Measurements from ENCODE around the gene KCNN3.

KCNN3 gene

GRCh38 chr1:154840269-154841176 lies 29.6 kb downstream of the KCNN3 start:
- DNase-seq, result no peak

DNA sequence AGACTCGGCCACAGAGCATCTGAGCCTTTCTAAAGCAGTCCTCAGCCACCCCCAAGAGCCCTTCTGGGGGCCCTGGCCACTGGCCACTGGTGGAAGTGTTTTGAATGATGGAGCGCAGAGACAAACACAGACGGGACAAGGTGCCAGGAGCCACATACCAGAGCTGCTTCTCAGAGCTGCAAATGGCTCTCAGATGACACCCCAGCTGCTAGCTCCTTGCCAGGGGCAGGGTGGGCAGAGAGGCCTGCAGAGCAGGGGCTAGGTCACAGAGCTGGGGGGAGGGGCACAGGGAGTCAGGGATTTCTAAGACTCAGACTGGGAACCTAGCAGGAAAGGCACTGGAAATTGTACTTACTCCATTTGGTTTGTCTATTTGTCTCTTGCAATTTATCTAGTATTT lies 30.4 kb downstream of the KCNN3 start:
- no peak for DNase-seq

GRCh38 chr1:154838988-154839387 lies 31.1 kb downstream of the KCNN3 start:
- DNase-seq, result no peak

GRCh38 chr1:154838461-154838860 lies 31.6 kb downstream of the KCNN3 start:
- DNase-seq, result no peak

- no peak for DNase-seq
Measured at GRCh38 chr1:154837672-154838171, 32.4 kb downstream of the KCNN3 start.

DNA sequence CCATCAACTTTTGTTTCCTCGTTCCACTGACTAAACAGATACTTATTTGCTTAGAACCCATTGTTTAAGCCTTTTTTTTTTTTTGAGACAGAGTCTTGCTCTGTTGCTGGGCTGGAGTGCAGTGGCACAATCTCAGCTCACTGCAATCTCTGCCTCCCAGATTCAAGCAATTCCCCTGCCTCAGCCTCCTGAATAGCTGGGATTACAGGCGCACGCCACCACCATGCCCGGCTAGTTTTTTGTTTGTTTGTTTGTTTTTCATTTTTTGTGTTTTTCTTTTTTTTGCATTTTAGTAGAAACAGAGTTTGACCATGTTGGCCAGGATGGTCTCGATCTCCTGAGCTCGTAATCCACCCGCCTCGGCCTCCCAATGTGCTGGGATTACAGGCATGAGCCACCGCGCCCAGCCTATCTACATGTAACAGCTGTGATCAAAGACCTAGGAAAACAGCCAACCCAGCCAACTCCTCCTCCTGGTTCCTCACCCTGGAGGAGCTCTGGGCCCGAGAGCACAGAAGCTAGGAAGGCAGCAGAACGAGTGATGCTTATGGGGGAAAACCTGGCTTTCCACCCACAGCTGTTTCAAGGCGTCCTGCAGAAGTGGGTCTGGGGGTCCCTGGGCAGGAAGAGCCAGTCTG lies 32.9 kb downstream of the KCNN3 start:
- DNase-seq, result no peak

DNA sequence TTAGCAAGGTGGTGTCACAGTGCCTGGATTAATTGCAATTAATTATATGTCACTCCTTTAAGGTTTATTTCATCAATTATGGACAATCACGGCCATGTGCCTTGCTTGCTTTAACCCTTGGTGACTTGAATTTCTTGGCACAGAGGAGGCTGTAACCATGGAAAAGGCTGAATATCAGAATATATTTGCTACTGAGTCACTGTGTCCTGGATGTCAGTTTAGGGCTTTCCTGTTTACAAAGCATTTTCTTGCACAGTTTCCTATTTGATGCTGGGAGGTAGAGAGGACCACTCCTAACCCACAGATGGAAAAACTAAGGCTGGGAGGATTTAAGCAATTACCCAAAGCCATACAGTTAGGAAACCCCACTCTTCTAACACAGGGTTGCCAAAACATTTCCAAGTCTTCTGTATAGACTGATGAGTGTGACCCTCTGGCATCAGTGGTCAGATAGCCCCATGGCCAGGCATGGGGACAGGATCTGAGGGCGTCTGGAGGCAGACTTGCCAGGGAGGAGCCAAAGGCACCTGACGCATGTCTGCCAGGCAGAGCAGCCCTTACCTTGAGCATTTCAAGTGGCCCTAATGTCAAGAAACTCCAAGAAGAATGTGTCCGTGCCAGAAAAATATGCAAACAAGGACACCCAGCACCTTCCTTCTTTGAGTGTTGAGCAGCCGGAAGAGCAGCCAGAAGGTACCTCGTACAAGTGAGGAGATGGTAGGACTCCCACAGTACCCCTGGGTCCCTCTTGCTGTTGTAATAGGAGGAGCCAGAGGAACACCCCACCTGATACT lies 34.4 kb downstream of the KCNN3 start:
- DNase-seq, result no peak

DNA sequence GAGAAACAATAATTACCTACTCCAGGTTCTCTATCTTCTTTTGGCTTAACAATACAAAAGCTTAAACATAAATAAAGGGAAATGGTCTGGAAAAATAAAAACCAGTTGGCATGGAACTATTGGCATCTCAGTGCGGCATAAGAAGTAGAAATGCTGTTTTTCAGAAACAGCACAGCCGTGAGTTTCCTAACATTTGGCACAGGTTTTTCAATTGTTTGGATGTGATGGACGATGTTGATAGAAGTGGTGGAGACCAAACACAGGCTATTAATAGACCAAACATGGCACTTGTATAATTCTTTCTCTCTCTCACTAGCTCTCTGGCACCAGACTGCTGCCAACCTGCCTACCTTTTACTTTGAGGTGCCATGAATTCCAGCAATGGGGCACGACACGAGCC lies 36.2 kb downstream of the KCNN3 start:
- DNase-seq, result no peak

DNA sequence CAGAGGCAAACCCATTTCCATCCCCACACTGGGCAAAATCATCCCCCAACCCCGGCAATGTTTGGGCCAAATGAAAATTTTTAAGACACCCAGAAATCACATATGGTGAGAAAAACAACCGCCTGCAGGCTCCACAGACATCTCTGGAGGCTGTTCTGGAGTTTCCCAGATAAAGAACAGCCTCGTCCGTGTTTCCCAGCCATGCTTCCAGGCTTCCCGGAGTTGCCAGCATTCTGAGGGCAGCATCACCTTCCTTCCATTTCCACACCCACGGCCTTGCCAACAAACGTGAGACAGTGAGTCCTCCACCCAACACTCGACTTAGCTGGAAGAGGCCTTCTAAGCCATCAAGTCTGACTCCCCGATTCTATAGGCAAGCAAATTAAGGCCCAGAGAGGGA lies 36.9 kb downstream of the KCNN3 start:
- DNase-seq, result no peak

DNA sequence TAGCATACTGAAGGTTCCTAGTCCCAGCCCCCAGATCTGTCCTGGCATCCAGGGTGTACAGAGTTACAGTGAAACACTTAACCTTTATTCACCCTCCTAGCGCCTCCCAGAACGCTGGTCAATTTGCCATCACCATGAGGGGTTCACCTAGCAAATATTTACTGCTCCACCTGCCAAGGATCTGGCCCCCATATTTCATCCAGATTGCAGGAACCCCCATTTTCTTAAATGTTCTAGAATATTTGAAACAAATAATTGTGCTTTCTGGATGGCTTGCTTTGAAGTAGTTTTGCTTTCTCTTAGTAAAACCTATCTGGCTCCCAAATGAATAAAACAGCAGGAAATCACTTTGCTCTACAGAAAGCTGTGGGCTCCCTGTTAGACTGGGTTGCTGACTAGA lies 37.7 kb downstream of the KCNN3 start:
- DNase-seq, result no peak

- no peak for DNase-seq
Measured at GRCh38 chr1:154831462-154831861, 38.6 kb downstream of the KCNN3 start.

DNA sequence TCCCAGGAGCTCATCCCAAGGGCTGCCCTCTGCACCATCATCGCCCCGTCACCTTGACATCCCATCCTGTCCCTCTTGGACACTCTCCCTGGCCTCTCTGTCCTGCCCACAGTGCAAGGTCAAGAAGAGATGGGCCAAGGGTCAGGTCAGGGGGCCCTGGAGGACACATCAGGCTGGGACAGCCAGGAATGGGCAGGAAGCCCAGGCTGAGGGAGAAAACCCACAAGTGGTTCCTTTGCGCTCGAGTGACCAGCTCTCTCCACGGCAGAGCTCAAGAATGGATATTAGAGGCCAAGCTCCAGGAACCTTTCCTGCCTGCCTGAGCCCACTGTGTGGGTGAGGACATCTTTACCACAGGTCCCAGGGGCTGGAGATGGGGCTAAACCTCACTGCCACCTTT lies 41.0 kb downstream of the KCNN3 start:
- DNase-seq, result no peak

- DNase-seq, result no peak
Measured at GRCh38 chr1:154824179-154825000, 45.7 kb downstream of the KCNN3 start.

- DNase-seq, result no peak
Measured at GRCh38 chr1:154822717-154823116, 47.4 kb downstream of the KCNN3 start.

- no peak for DNase-seq
Measured at GRCh38 chr1:154822233-154822632, 47.8 kb downstream of the KCNN3 start.

DNA sequence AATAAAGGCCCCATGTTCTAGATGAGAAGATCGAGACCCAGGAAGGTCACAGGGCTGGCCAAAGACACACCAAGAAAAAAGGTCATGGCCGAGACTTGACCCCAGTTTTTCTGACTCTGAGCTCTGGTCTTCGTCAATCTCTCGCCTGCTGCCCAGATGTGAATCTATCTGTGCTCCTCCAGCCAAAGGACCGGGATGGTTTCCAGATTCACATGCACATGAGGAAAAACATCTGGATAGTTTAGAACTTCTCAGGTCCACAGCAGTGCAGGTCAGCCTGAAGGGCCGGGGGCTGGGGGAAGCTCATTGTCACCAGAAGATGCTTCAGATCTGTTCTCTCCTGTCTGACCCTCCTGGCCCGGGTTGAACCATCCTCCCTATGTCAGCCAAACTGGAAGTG lies 49.0 kb downstream of the KCNN3 start:
- DNase-seq, result no peak

DNA sequence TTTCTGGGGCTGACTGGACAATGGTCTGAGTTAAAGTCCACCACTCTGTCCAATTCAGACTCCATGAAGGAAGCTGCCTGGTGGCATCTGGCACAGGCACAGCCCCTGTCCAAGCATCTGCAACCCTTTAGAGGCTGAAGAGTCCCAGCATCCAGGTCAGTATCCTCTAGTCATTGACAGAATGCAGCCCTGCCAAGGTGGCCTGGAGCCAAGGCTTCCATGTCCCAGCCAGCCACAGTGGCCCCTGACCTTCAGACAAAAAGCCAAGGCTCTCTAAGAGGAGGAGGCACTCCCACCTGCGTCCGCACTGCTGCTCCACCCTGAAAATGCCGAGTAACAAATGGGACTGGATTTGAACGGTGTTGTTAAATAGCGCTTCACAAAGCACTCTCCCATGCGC lies 49.4 kb downstream of the KCNN3 start:
- DNase-seq, result no peak

DNA sequence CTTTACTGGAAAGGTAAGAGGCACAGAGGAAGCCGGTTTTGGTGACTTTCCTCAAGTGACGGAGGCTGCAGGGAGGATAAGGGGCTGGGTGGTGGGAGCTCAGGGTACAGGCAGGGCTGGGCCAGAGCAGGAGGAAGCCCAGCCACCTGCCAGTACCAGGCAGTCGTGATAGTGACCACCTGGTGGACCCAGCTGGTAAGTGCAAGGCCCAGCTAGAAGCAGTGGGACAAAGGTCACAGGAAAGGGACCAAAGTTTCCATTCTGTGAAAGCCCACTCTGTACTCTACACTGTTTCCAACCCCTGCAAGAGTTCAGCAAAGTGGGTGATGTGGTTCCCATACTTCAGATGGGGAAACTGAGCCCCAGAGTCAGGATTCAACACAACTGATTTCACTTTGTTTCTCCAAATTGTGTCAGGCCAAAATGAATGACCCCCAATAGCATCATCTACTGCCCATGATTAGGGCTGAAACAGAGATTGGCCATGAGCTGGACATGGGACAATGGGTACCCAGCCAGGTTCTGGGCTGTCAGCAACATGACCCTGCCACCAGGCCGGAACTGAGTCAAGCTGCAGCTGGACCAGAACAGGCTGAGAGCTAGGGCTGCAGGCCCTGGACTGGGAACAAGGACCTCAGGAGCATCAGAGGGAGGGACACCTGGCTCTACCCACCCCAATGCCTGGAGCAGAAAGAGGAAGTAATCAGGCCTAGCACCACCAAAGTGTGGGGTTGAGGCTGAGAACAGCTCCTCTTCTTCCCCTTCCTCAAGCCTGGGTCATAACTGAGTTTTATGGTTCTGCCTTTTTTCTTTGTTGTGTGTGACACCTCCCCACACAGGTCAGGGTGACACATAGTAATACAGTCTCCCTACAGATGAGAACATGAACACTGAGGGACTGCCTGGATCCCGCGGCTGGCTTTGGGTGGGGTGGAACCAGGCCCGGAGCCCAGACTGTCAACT lies 50.2 kb downstream of the KCNN3 start:
- DNase-seq, result no peak

- DNase-seq, result no peak
Measured at GRCh38 chr1:154818911-154819310, 51.2 kb downstream of the KCNN3 start.

- DNase-seq, result no peak
Measured at GRCh38 chr1:154816937-154817336, 53.1 kb downstream of the KCNN3 start.

DNA sequence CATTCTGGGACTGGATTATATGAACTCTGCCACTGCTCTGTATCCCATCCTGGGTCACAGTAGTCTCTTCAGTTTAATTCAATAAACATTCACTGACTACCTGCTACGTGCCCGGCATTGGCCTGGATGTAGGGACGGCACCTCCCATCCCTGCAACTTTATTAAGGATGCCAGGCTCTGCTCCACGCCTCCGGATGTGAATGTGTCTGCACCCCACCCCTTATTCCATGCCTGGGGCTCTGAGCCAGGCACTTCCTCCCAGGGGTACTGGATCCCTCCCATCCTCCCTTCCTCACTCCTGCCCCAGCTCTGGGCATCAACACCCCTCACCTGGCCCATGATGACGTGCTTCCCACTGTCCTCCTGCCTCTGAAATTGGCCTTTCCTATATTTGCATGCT lies 53.7 kb downstream of the KCNN3 start:
- DNase-seq, result no peak

All from NCI-H2029 treated with DMSO at 0.1 percent for 48 hours (cell line).